A673 (cell line): Measurements from ENCODE around the gene HDDC2. TPM values are rescaled to one million over a fixed set of nuclear protein-coding genes. Genes with fewer than 3 reads are reported as not detected.

ENCODE experiments used
- BruUV-seq: library from RNA; stranded (reverse); fragments of 400-500 nt; replicated peaks from 2 replicates; lab custom pipeline; 2021; lab: Mats Ljungman, UMichigan
- CTCF ChIA-PET: fragments of 300-600 bp; sonication (Branson Sonifier 250); formaldehyde crosslinking; loops from one replicate; lab custom pipeline; 2022; ENCODE audit warnings: antibody characterized with exemption; lab: Charles Lee
- POLR2A ChIA-PET: fragments of 300-600 bp; sonication (Branson Sonifier 250); formaldehyde crosslinking; loops from one replicate; lab custom pipeline; 2022; ENCODE audit warnings: antibody characterized with exemption; ENCODE audit not compliant: low non-redundant PET; lab: Charles Lee
- DNase-seq: peaks from one replicate; pipeline ENCODE4 v3.0.0-alpha.2; 2015; ENCODE audit warnings: low spot score
- H3K27ac ChIP-seq: fragments of 200-600 bp; sonication (generic); 2 replicates; pipeline ENCODE4 v1.5.1; 2016; ENCODE audit warnings: mixed run types, low read depth, mild to moderate bottlenecking, mixed read lengths, antibody characterized with exemption, low read length; ENCODE audit not compliant: poor library complexity, severe bottlenecking
- H3K27me3 ChIP-seq: fragments of 200-600 bp; sonication (generic); replicated peaks from 2 replicates; pipeline ENCODE4 v1.6.1; 2017; ENCODE audit warnings: mixed run types, low read depth, mild to moderate bottlenecking, mixed read lengths, antibody characterized with exemption, low read length; ENCODE audit not compliant: insufficient read depth, poor library complexity
- H3K36me3 ChIP-seq: fragments of 200-600 bp; sonication (generic); 2 replicates; pipeline ENCODE4 v1.6.1; 2016; ENCODE audit warnings: mixed run types, mild to moderate bottlenecking, mixed read lengths, antibody characterized with exemption, low read length; ENCODE audit not compliant: insufficient read depth, poor library complexity, severe bottlenecking
- H3K4me1 ChIP-seq: fragments of 200-600 bp; sonication (generic); 2 replicates; pipeline ENCODE4 v1.6.1; 2017; ENCODE audit warnings: mixed run types, mild to moderate bottlenecking, mixed read lengths, antibody characterized with exemption, low read length; ENCODE audit not compliant: insufficient read depth, poor library complexity, severe bottlenecking
- H3K4me3 ChIP-seq: fragments of 200-600 bp; sonication (generic); 2 replicates; pipeline ENCODE4 v1.5.1; 2016; ENCODE audit warnings: low read depth, mixed run types, mild to moderate bottlenecking, mixed read lengths, low read length; ENCODE audit not compliant: poor library complexity, severe bottlenecking
- H3K9me3 ChIP-seq: fragments of 200-600 bp; sonication (generic); 2 replicates; pipeline ENCODE4 v1.6.1; 2016; ENCODE audit warnings: mixed run types, low read depth, mild to moderate bottlenecking, mixed read lengths, antibody characterized with exemption, low read length; ENCODE audit not compliant: poor library complexity, severe bottlenecking
- CTCF ChIP-seq: fragments of 300-800, 200-600 bp; sonication (generic); conservative IDR thresholded peaks from 2 replicates; pipeline ENCODE4 v1.5.1; 2017; ENCODE audit warnings: low read depth, mild to moderate bottlenecking, antibody characterized with exemption, low read length, moderate library complexity, mixed read lengths
- EZH2 ChIP-seq: fragments of 200-600 bp; sonication (generic); IDR thresholded peaks from 2 replicates; pipeline ENCODE4 v1.6.1; 2017; ENCODE audit warnings: borderline replicate concordance, low read depth, mild to moderate bottlenecking, mixed read lengths, antibody characterized with exemption, low read length; ENCODE audit not compliant: poor library complexity, severe bottlenecking
- intact Hi-C: fragments of 100-400 bp; cut with micrococcal nuclease; formaldehyde crosslinking; loops from one replicate; pipeline ENCODE4 v1.10.0; 2022; ENCODE audit not compliant: unreplicated experiment
- total RNA-seq: library from RNA; stranded (reverse); gene quantifications from 2 replicates; pipeline ENCODE4 v1.2.3, GENCODE V29; 2021

The HDDC2 gene
- total RNA-seq, 1 experiment from 2014 or later: 87.6 TPM

- Histone ChIP-seq H3K36me3 (no peaks in the 10 kb centered on the region), H3K4me3 (no peak overlapping the region), H3K27ac (no peak overlapping the region), H3K27me3 (no peaks in the 10 kb centered on the region), H3K9me3 (peaks cover 5% of the 10 kb centered on the region), H3K4me1 (no peaks in the 10 kb centered on the region)
- ChIA-PET CTCF (no interaction called here), POLR2A (no interaction called here)
- DNase-seq: no peak
- TF ChIP-seq EZH2 (no peak), CTCF (no peak)
- intact Hi-C loops: no loop called here
- BruUV-seq: no TSS peak
Measured at GRCh38 chr6:125337706-125338105, 35.9 kb upstream of the HDDC2 start.

GRCh38 chr6:125332664-125333063 lies 30.9 kb upstream of the HDDC2 start:
- no peaks in the 10 kb centered on the region for H3K4me1 ChIP-seq
- ChIA-PET POLR2A (interaction anchor here (0.7 kb wide), 1 partner anchor 287 kb away, joined by 3 read pairs; no protein-coding TSS in a partner anchor), CTCF (no interaction called here)
- H3K27ac ChIP-seq: no peak overlapping the region
- H3K27me3 ChIP-seq: no peaks in the 10 kb centered on the region
- no peak overlapping the region for H3K4me3 ChIP-seq
- no peak for TF ChIP-seq EZH2
- no peak for TF ChIP-seq CTCF
- no TSS peak for BruUV-seq
- DNase-seq: no peak
- no peaks in the 10 kb centered on the region for H3K36me3 ChIP-seq
- intact Hi-C loops: no loop called here
- peaks cover 5% of the 10 kb centered on the region for H3K9me3 ChIP-seq

- intact Hi-C loops: no loop called here
- no peaks in the 10 kb centered on the region for H3K4me1 ChIP-seq
- no peak overlapping the region for H3K27ac ChIP-seq
- no peak overlapping the region for H3K4me3 ChIP-seq
- H3K27me3 ChIP-seq: no peaks in the 10 kb centered on the region
- no peaks in the 10 kb centered on the region for H3K36me3 ChIP-seq
- BruUV-seq: no TSS peak
- no peaks in the 10 kb centered on the region for H3K9me3 ChIP-seq
- DNase-seq: no peak
- POLR2A ChIA-PET: no interaction called here
- CTCF ChIA-PET: no interaction called here
- TF ChIP-seq EZH2 (no peak), CTCF (no peak)
Measured at GRCh38 chr6:125325586-125325985, 23.8 kb upstream of the HDDC2 start.
